HEK293 (cell line): ENCODE results near the gene RRH.
"Not testable (repeated sequence)": the region's sequence is repeated elsewhere in the genome, so short reads cannot be mapped to it uniquely, and the experiment has no call there.

ENCODE experiments used
- CTCF ChIA-PET: fragments of 350-600 bp; formaldehyde crosslinking; extraction: SDS; loops from one replicate; lab custom pipeline; 2021; ENCODE audit warnings: antibody characterized with exemption; lab: Yijun Ruan, JAX
- POLR2A ChIA-PET: fragments of 300-600 bp; formaldehyde crosslinking; extraction: SDS; loops from one replicate; lab custom pipeline; 2020; ENCODE audit warnings: antibody characterized with exemption, inconsistent platforms; lab: Yijun Ruan, JAX
- H3K27ac ChIP-seq: fragments of 200-500 bp; sonication (Bioruptor generic); 2 replicates; pipeline ENCODE4 v1.5.1; 2014; ENCODE audit warnings: low read depth, low read length, control low read depth, inconsistent platforms; ENCODE audit errors: extremely low read depth
- H3K36me3 ChIP-seq, 2 experiments: fragments of 200-500 bp in 1 of 2; sonication (Bioruptor generic) in 1 of 2; 1 replicate in 1 of 2; 2 replicates in 1 of 2; pipeline ENCODE4 v1.5.1; 2014 to 2017; ENCODE audit warnings: inconsistent platforms in 2 of 2, low read length in 2 of 2; ENCODE audit not compliant: control insufficient read depth in 2 of 2, insufficient read depth in 1 of 2
- H3K4me1 ChIP-seq: fragments of 200-500 bp; sonication (Bioruptor generic); 2 replicates; pipeline ENCODE4 v1.5.1; 2014; ENCODE audit warnings: mild to moderate bottlenecking, low read length, inconsistent platforms; ENCODE audit not compliant: control insufficient read depth, insufficient read depth
- H3K4me3 ChIP-seq: 2 replicates; pipeline ENCODE4 v1.5.1; 2011; ENCODE audit warnings: low read depth, mild to moderate bottlenecking, control low read depth, low read length, moderate library complexity
- H3K9me3 ChIP-seq: fragments of 200-500 bp; sonication (Bioruptor generic); 2 replicates; pipeline ENCODE4 v1.5.1; 2014; ENCODE audit warnings: low read depth, low read length, inconsistent platforms; ENCODE audit not compliant: control insufficient read depth, insufficient read depth
- FEZF1 ChIP-seq: fragments of 450-650 bp; formaldehyde crosslinking; IDR thresholded peaks from 2 replicates; pipeline ENCODE4 v1.5.1; 2016; ENCODE audit warnings: missing biosample characterization, missing genetic modification characterization
- GLIS1 ChIP-seq: fragments of 450-650 bp; formaldehyde crosslinking; IDR thresholded peaks from 2 replicates; pipeline ENCODE4 v1.5.1; 2016; ENCODE audit warnings: missing biosample characterization, missing genetic modification characterization
- SETDB1 ChIP-seq: IDR thresholded peaks from one replicate; pipeline ENCODE4 v1.6.1; 2017; ENCODE audit warnings: mild to moderate bottlenecking, low read length, moderate library complexity, mixed read lengths; ENCODE audit not compliant: insufficient read length
- ZBTB1 ChIP-seq: fragments of 450-650 bp; formaldehyde crosslinking; IDR thresholded peaks from 2 replicates; pipeline ENCODE4 v1.5.1; 2016; ENCODE audit warnings: missing biosample characterization, missing genetic modification characterization
- ZFP37 ChIP-seq: fragments of 450-650 bp; formaldehyde crosslinking; IDR thresholded peaks from 2 replicates; pipeline ENCODE4 v1.5.1; 2016; ENCODE audit warnings: missing biosample characterization, missing genetic modification characterization
- ZNF155 ChIP-seq: fragments of 450-650 bp; formaldehyde crosslinking; IDR thresholded peaks from 2 replicates; pipeline ENCODE4 v1.5.1; 2016; ENCODE audit warnings: missing biosample characterization, missing genetic modification characterization
- ZNF184 ChIP-seq: fragments of 450-650 bp; IDR thresholded peaks from 2 replicates; pipeline ENCODE4 v1.5.1; 2018; ENCODE audit warnings: missing biosample characterization, mild to moderate bottlenecking, missing genetic modification characterization
- ZNF214 ChIP-seq: fragments of 450-650 bp; formaldehyde crosslinking; IDR thresholded peaks from 2 replicates; pipeline ENCODE4 v1.5.1; 2017; ENCODE audit warnings: missing biosample characterization, mild to moderate bottlenecking, missing genetic modification characterization, borderline replicate concordance
- ZNF24 ChIP-seq: fragments of 450-650 bp; formaldehyde crosslinking; IDR thresholded peaks from 2 replicates; pipeline ENCODE4 v1.5.1; 2016; ENCODE audit warnings: missing biosample characterization, missing genetic modification characterization
- ZNF404 ChIP-seq: fragments of 450-650 bp; formaldehyde crosslinking; IDR thresholded peaks from 2 replicates; pipeline ENCODE4 v1.5.1; 2017; ENCODE audit warnings: missing biosample characterization, missing genetic modification characterization
- ZNF549 ChIP-seq: fragments of 450-650 bp; IDR thresholded peaks from 2 replicates; pipeline ENCODE4 v1.5.1; 2018; ENCODE audit warnings: missing biosample characterization, missing genetic modification characterization, mild to moderate bottlenecking, inconsistent platforms, moderate library complexity
- ZNF626 ChIP-seq: fragments of 450-650 bp; sonication (Bioruptor Pico); formaldehyde crosslinking; IDR thresholded peaks from 2 replicates; pipeline ENCODE4 v1.5.1; 2018; ENCODE audit warnings: missing biosample characterization, missing genetic modification characterization, inconsistent platforms
- ZNF76 ChIP-seq: fragments of 450-650 bp; formaldehyde crosslinking; IDR thresholded peaks from 2 replicates; pipeline ENCODE4; 2016; ENCODE audit warnings: low read depth, missing biosample characterization, missing genetic modification characterization, borderline replicate concordance
- TF ChIP-seq, protein P1 (sequence below): fragments of 450-650 bp; formaldehyde crosslinking; IDR thresholded peaks from 2 replicates; pipeline ENCODE4 v1.5.1; 2016; ENCODE audit warnings: missing biosample characterization, missing genetic modification characterization
- TF ChIP-seq, protein P2 (sequence below): fragments of 450-650 bp; formaldehyde crosslinking; IDR thresholded peaks from 2 replicates; pipeline ENCODE4 v1.5.1; 2017; ENCODE audit warnings: missing biosample characterization, missing genetic modification characterization

RRH gene

DNA sequence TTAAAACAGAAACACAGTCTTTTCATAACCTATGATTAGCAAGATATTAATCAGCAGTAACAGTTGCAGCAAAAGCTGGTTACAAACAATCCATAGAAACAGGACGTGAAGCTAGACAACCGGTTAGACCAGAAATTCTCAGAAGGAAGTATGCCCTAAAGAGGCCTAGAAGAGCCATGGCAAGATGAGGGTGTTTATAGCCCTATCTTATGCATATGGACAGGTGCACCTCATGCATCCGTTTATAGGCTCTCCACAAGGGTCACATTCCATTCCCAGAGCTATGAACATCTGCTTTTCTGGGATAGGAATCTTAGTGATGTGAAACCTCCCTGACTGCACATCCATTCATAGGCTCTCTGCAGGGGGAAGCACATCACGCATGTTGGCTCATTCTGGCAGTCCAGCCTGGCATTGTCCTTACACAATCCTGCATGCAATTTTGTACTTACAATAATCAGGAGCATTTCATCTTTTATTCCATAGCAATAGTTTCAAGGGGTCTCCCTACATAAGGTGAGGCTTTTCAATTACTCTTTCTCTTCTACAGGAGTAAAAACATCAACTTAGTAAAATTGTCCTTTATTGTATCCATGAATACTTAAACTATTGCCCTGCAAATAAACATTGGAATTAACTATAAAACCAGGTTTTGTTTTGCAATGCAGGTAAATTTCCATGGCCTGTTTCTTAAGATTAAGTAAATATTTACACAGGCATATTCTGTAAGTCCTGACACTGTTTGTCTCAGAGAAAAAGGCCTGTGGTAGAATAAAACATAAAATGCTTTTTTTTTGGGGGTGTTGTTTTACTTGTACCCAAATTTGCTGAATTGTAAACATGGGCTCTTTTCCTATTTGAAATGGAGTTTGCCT, 31.9 kb downstream of the RRH start:
- CTCF ChIA-PET, result interaction anchor here (0.6 kb wide), 1 partner anchor 560 kb away, joined by 3 read pairs; no protein-coding TSS in a partner anchor
- H3K4me1 ChIP-seq, H3K9me3 ChIP-seq, H3K36me3 ChIP-seq, H3K27ac ChIP-seq, POLR2A ChIA-PET, H3K4me3 ChIP-seq: not testable (repeated sequence)

DNA sequence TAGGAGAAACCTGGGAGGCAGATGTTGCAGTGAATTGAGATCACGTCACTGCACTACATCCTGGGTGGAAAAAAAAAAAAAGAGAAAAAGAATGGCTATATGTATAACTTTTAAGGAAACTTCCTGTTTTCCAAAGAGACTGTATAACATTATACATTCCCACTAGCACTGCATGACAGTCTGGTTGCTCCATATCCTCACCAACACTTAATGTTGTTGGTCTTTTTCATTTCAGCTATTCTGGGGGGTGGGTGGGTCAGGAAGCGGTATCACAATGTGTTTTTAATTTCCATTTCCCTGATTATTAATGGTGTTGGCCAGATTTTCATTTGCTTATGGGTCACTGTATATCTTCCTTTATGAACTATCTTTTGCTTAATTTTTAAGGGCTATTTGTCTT, 33.5 kb downstream of the RRH start:
- Histone ChIP-seq H3K9me3 (no peaks in the 10 kb centered on the region), H3K27ac (no peak overlapping the region), H3K4me3 (no peak overlapping the region), H3K36me3 (no peaks in the 10 kb centered on the region), H3K4me1 (no peaks in the 10 kb centered on the region)
- POLR2A ChIA-PET, result no interaction called here
- TF ChIP-seq ZNF184 (tag by site-specific recombination), result peak; percentile 94
- TF ChIP-seq ZNF214 (tag by site-specific recombination), result no peak
- TF ChIP-seq, all 188 proteins: peak for 1
- CTCF ChIA-PET, result no interaction called here

DNA sequence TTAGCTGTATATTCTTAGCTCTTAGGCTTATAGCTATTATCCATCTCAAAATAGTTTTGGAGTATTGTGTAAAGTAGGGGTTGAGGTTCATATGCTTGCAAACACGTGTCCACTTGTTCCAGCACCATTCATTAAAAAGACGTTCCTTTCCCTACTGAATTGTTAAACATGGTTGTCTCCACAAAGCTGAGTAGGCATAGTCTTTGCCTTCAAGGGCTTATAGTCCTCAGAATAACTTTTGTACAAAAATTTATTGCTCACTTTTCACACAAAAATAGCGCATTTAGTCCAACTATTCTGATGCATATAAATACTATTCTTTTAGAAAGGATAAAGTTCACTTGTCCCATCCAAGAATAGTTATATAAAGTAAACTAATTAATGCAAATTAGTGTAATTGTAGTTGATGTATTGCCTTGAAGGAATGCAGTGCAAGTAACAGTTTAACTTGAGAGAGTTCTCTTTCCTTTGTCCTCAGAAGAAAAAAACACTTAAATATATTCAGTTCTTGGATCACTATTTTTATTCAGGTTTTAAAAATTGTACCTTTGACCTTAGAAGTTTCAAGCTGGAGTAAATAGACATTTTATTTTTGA, 34.2 kb downstream of the RRH start:
- POLR2A ChIA-PET, result no interaction called here
- TF ChIP-seq ZNF549, result no peak
- TF ChIP-seq ZFP37 (tag by site-specific recombination), result no peak
- no peak for TF ChIP-seq ZNF155 (tag by site-specific recombination)
- TF ChIP-seq, protein P1, sequence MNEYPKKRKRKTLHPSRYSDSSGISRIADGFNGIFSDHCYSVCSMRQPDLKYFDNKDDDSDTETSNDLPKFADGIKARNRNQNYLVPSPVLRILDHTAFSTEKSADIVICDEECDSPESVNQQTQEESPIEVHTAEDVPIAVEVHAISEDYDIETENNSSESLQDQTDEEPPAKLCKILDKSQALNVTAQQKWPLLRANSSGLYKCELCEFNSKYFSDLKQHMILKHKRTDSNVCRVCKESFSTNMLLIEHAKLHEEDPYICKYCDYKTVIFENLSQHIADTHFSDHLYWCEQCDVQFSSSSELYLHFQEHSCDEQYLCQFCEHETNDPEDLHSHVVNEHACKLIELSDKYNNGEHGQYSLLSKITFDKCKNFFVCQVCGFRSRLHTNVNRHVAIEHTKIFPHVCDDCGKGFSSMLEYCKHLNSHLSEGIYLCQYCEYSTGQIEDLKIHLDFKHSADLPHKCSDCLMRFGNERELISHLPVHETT (tag by site-specific recombination), result no peak
- TF ChIP-seq SETDB1, result no peak
- no peak for TF ChIP-seq GLIS1
- no peak for TF ChIP-seq ZBTB1 (tag by site-specific recombination)
- no peak for TF ChIP-seq ZNF404 (tag by site-specific recombination)
- TF ChIP-seq ZNF626 (tag by site-specific recombination), result no peak
- Histone ChIP-seq H3K36me3 (no peaks in the 10 kb centered on the region), H3K4me3 (no peak overlapping the region), H3K4me1 (no peaks in the 10 kb centered on the region), H3K27ac (no peak overlapping the region), H3K9me3 (no peaks in the 10 kb centered on the region)
- CTCF ChIA-PET, result no interaction called here

DNA sequence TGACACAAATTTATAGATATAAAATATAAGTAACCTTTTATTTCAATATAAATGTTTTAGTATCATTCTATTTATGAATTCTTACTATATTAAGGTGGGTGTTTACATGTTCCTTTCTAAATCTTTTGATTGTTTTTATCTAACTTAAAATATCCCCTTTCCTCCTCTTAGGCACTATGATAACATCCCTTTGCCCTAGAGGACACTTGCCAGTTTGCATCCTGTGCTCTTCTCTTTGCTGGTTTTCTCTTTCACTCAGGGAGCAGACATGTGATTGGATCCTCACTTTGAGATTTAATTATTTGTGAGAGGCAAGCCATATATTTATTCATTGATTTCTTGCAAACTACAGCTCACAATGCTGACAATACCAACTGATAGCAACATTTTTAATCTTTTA, 36.4 kb downstream of the RRH start:
- POLR2A ChIA-PET, result no interaction called here

More for the DNA sequence above, 36.4 kb downstream of the RRH start:
- H3K36me3 ChIP-seq, result no peaks in the 10 kb centered on the region
- H3K27ac ChIP-seq, result no peak overlapping the region
- H3K9me3 ChIP-seq, result no peaks in the 10 kb centered on the region
- CTCF ChIA-PET, result interaction anchor here (1.0 kb wide), 1 partner anchor 12 kb away, joined by 3 read pairs; no protein-coding TSS in a partner anchor
- no peak overlapping the region for H3K4me3 ChIP-seq
- TF ChIP-seq ZNF76 (tag by site-specific recombination) (no peak), ZNF24 (tag by site-specific recombination) (no peak), FEZF1 (tag by site-specific recombination) (no peak)
- TF ChIP-seq, protein P2, sequence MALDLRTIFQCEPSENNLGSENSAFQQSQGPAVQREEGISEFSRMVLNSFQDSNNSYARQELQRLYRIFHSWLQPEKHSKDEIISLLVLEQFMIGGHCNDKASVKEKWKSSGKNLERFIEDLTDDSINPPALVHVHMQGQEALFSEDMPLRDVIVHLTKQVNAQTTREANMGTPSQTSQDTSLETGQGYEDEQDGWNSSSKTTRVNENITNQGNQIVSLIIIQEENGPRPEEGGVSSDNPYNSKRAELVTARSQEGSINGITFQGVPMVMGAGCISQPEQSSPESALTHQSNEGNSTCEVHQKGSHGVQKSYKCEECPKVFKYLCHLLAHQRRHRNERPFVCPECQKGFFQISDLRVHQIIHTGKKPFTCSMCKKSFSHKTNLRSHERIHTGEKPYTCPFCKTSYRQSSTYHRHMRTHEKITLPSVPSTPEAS (tag by site-specific recombination), result no peak
- H3K4me1 ChIP-seq, result no peaks in the 10 kb centered on the region
